ENCODE data around the gene CD99. TPM values are rescaled to one million over a fixed set of nuclear protein-coding genes. Genes with fewer than 3 reads are reported as not detected.

Gene CD99
- polyA plus RNA-seq, 1 of the 3 experiments (the other 2 are of a cell fraction) = 346 TPM

GRCh38 chrX:2694914-2695267, 3.8 kb downstream of the CD99 start:
- H3K36me3 ChIP-seq (replicated peaks in 1 of 2; ENCODE audit: control insufficient read depth in 1 of 2, insufficient read depth in 2 of 2, low read length in 1 of 2) = no peaks in the 10 kb centered on the region
- WGBS (ENCODE audit: low lambda C conversion rate) = 64% methylated on average over 7 of the region's 7 CpGs
- H2AFZ ChIP-seq (ENCODE audit: low read depth) = no peak overlapping the region
- no peak overlapping the region for H3K4me3 ChIP-seq (ENCODE audit: low read depth in 2 of 2, low read length in 1 of 2)
- peaks cover 29% of the 10 kb centered on the region for H4K20me1 ChIP-seq (ENCODE audit: insufficient read depth)
- no peak overlapping the region for H3K4me2 ChIP-seq
- no peaks in the 10 kb centered on the region for H3K9me3 ChIP-seq
- H3K4me1 ChIP-seq (ENCODE audit: control insufficient read depth in 1 of 2, insufficient read depth in 2 of 2, low read depth in 1 of 2, low read length in 1 of 2) = peaks cover 0 to 15% of the 10 kb centered on the region in 2 experiments; a peak in 3 of 4 replicates
- peaks cover 17% of the 10 kb centered on the region; the same call in 1 of the 2 replicates for H3K27me3 ChIP-seq (ENCODE audit: insufficient read depth)
- POLR2A ChIA-PET = no interaction called here
- TF ChIP-seq EP300 (IDR thresholded peaks at IDR 0.05; ENCODE audit: borderline replicate concordance in 1 of 2, low read depth in 1 of 2, low read length in 1 of 2) = no peak
- TF ChIP-seq MEF2A (IDR thresholded peaks at IDR 0.05; ENCODE audit: borderline replicate concordance, low read depth) = no peak
- no peak for TF ChIP-seq RXRA (IDR thresholded peaks at IDR 0.05; ENCODE audit: borderline replicate concordance, low read depth)
- no peak for TF ChIP-seq FOXJ3 (CRISPR knock-in tag; IDR thresholded peaks at IDR 0.05)
- no peak for TF ChIP-seq TAF1 (IDR thresholded peaks at IDR 0.05; ENCODE audit: borderline replicate concordance, low read depth, low read length)
- no peak for TF ChIP-seq SMC3 (IDR thresholded peaks at IDR 0.05; ENCODE audit: low read depth, low read length)
- TF ChIP-seq FOSL2 (IDR thresholded peaks at IDR 0.05; ENCODE audit: borderline replicate concordance, low read depth) = no peak
- TF ChIP-seq MXI1 (IDR thresholded peaks at IDR 0.05; ENCODE audit: low read depth, low read length) = no peak
- no peak for TF ChIP-seq RFX5 (IDR thresholded peaks at IDR 0.05; ENCODE audit: low read length)
- TF ChIP-seq USF1 (IDR thresholded peaks at IDR 0.05; ENCODE audit: borderline replicate concordance, low read depth) = no peak
- no peak for TF ChIP-seq RCOR1 (IDR thresholded peaks at IDR 0.05; ENCODE audit: low read length)
- TF ChIP-seq YY1 (IDR thresholded peaks at IDR 0.05; ENCODE audit: low read depth) = no peak
- no peak for TF ChIP-seq PBX3 (IDR thresholded peaks at IDR 0.05)
- no peak for TF ChIP-seq TEAD4 (IDR thresholded peaks at IDR 0.05; ENCODE audit: borderline replicate concordance, insufficient read depth)
- TF ChIP-seq JUND (IDR thresholded peaks at IDR 0.05) = no peak
- TF ChIP-seq GATA2 (CRISPR knock-in tag; IDR thresholded peaks at IDR 0.05) = no peak
- no peak for TF ChIP-seq IRF3 (IDR thresholded peaks at IDR 0.05; ENCODE audit: low read depth, low read length)
- no peak overlapping the region for H3K9ac ChIP-seq
- H3F3A ChIP-seq (replicated peaks; ENCODE audit: insufficient read depth) = peaks cover 18% of the 10 kb centered on the region
- peaks cover 80% of the 10 kb centered on the region for H3K79me2 ChIP-seq (ENCODE audit: insufficient read depth)
- no peak overlapping the region for H3K27ac ChIP-seq (ENCODE audit: low read depth in 2 of 2, low read length in 1 of 2)
- no peaks in the 10 kb centered on the region for H3K9me2 ChIP-seq
- no peak for DNase-seq
- CTCF ChIA-PET = no interaction called here
